NCI-H82 treated with DMSO at 0.1 percent for 48 hours (cell line): ENCODE data around the gene CDC123.
"Not testable (repeated sequence)": the region's sequence is repeated elsewhere in the genome, so short reads cannot be mapped to it uniquely, and the experiment has no call there.

Source experiments
- DNase-seq: peaks from one replicate; lab custom pipeline; 2025; ENCODE audit not compliant: unreplicated experiment; lab: John Stamatoyannopoulos, UW

CDC123 gene

DNA sequence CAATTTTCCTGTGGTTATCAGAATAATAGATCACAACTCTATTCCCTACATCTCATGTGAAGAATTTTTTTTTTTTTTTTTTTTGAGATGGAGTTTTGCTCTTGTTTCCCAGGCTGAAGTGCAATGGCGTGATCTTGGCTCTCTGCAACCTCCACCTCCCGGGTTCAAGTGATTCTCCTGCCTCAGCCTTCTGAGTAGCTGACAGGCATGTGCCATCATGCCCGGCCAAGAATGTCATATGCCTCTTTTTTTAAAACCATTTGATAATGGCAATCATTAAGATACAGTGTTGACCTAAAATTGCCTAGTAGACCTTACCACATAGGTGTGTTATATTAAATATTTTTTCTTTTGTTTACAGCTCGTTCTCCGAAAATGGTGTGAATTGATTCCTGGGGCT is 38.7 kb downstream of the CDC123 start:
- not testable (repeated sequence) for DNase-seq

DNA sequence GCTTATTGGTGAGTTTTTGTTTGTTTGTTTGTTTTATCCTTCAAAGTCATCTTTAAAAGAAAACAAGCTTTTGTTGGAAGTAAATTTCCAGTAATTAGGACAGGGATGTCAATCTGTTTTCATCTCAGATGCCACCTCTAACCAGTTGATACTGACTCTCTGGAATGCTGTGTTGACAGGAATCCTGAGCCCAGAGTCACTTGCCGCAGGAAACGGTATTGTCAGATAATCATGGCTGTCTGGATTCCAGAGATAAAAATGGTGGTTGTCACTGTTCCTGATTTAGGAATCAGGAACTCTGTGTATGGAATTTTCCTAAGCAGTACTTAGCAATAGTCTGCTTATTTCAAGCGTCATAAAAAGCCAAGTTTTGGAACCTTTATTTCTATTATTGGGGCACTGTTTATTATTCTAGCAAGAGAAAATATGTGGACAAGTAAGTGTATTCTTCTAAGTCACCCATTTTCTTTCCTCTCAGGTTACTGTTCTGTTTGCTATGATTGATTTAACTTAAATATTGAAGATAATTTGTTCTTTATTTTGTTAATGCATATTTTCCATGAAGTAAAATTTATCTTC is 39.2 kb downstream of the CDC123 start:
- no peak for DNase-seq

DNA sequence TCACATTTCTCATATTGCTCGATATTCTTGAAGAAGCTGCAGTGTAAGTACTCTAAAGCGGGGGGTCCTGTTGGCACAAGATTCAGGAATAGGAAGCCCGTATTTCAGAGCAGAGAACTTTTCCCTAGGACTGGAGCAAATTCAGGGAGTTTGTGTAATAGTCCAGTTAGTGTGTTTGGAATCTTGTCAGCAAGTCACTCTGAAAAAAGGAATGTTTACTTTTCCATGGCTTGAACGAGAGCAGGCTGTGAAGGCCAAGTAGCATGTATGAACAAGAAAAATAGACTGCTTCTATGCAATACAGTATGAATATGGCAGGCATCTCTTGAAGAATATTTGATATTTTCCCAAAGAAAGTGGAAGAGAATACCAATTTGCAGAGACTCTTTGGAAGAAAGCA is 39.8 kb downstream of the CDC123 start:
- no peak for DNase-seq

DNA sequence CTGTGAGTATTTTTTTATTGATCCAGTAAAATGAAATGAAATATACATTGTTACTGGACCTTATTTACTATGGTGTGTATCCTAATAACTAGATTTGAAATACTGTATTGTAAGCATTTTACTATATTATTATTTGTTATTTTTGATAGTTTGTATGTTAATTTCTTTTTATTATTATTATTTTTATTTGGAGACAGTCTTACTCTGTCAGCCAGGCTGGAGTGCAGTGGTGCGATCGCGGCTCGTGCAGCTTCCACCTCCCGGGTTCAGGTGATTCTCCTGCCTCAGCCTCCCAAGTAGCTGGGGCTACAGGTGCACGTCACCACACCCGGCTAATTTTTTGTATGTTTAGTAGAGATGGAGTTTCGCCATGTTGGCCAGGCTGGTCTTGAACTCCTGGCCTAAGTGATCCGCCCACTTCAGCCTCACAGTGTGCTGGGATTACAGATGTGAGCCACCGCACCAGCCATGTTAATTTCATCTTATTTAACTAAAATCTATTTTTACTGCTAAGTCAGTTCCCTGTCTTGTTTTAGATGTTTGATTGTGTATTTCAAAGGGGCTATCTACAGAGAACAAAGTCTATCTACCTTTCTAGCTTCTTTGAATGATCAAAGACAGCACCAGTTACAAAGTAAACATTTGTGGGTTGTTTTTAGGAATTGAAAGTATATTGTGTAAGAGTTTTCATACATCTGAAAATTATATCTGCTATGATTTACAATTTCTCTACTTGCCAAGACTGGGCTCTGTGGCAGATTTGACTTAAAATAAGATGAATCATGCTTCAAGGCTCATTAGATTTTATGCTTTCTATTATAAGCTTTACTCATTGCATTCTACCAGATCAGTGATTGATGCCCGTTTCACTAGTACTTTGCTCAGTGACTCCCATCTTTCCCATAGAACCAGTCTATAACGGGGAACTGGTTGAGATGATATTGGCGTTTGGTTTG is 41.6 kb downstream of the CDC123 start:
- no peak for DNase-seq

DNA sequence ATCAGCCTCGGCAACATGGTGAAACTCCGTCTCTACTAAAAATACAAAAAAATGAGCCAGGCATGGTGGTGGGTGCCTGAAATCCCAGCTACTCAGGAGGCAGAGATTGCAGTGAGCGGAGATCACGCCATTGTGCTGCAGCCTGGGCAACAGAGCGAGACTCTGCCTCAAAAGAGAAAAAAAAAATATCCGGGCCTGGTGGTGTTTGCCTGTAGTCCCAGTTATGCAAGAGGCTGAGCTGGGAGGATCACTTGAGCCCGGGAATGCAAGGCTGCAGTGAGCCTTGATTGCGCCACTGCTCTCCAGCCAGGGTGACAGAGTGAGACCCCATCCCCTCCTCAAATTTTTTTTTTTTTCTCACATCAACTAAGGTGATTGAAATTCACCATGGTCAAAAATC is 42.8 kb downstream of the CDC123 start:
- DNase-seq = no peak

DNA sequence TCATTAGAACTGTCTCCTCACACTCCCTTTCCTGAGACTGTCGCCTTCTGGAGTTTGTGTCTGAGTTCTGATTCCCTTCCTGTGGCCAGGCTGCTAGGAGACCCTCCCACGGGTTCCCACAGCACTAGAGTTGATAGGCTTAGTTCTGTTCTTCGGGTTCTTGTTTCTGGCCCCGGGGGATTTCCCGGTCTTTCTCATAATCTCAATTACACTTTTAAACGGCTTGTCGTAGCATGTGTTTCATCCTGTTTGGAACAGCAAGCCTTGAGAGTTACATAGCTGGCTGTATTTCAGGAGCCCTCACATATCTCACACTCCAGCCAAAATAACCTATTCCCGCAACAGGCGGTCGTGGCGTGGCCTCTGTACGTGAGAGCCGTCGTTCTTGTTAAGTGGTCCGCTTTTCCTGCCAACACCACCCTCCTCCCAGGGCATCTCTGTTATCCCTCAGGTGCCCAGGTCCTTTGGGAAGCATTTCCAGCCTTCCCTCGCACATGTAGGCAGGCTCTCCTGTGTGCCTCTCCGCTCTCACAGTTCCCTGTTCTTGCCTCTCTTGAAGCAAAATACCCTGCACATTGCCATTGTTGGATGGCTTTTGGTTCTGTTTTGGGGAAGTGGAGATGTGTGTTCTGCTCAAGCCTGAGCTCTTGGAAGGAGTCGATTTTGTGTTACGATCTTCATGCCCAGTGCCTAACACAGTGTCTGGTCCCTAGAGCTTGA is 46.0 kb downstream of the CDC123 start:
- peak; percentile 6 for DNase-seq

- no peak for DNase-seq
Observed at GRCh38 chr10:12243864-12244620, 48.1 kb downstream of the CDC123 start.

DNA sequence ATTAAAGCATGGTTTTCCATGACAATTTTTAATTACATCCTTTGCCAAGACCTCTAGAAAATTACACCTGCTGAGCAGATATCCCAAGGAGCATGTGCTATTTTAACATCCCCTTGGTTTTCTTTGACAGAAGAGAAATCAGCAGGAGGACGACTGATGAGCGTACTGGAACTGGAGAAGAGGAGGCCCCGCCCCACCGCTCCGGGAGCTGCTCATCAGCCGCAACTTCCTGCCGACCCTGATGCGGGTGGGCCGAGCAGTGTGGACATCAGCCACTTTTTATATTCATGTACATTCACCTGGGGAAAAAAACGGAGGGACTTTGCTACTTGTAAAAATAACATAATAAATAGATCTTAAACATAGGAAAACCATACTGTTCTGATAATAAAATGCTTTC is 54.2 kb downstream of the CDC123 start:
- DNase-seq = no peak

DNA sequence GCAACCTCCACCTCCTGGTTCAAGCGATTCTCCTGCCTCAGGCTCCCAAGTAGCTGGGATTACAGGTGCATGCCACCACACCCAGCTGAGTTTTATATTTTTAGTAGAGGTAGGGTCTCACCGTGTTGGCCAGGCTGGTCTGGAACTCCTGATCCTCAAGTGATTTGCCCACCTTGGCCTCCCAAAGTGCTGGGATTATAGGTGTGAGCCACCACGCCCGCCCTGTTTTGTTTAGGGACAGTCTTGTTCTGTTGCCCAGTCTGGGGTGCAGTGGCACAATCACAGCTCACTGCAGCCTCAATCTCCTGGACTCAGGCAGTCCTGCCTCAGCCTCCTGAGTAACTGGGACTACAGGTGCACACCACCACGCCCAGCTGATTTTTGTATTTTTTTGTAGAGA is 54.7 kb downstream of the CDC123 start:
- DNase-seq = not testable (repeated sequence)

- no peak for DNase-seq
Observed at GRCh38 chr10:12251581-12251980, 55.6 kb downstream of the CDC123 start.

GRCh38 chr10:12252882-12253546 is 57.0 kb downstream of the CDC123 start:
- DNase-seq = no peak

DNA sequence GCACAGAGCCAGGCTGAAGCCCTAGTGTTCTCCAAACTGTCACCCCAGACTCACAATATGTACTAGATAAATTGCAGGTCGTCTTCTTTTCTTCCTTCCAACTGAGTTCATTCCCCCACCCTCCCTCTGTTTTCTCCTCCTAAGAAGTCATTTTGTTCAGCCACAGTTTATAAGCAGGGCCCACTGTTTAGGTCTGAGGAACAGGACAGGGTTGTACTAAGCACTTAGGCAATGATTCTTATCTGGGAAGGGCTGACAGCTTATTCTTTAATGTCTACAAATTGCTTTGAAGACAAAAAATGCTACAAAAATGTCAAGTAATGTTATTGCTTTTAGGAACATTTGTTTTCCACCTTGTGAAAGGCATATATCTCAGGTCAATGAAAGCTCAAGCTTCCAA is 59.1 kb downstream of the CDC123 start:
- no peak for DNase-seq

DNA sequence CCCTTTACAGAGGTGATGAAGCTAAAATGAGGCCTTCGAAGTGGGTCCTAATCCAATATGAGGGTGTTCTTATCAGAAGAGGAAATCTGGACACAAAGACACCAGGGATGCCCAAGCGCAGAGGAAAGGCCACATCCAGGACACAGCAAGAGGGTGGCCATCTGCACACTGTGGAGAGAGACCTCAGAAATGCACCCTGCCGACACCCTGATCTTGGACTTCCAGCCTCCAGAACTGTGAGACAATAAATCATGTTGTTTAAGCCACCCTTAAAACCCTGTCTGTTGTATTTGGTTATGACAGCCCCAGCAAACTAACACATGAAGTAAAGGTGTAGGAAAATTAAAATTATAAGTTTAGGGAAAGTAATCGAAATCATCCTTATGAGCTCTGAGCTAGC is 64.0 kb downstream of the CDC123 start:
- no peak for DNase-seq

DNA sequence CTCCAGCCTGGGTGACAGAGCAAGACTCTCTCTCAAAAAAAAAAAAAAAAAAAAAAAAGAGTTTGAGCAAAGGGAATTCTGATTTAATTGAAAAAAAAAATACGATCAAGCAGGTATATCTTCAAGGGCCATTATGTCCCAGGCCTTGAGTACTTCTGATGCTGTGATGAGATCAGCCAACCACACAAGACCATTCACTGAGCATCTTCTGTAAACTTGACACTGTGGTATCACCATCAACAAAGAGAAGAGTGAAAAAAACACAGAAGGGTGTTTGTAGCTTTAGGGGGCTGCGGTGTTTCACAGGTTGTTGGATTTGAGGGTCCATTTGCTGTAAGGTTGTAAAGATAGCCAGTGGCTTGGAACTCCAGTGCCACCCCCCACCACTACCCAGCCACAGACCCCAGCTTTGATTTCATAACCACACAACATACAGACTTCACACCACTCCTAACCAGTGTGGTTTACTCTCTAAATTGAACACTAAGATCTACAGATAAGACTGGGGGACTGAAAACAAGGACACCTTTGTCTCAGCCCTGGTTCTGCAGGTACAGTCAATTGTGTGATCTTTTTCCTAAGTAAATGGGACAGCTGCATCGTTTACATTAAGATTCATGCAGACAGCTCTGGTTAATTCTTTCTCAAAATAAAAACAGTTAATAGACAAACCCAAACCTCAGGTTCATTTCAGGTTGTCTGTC is 66.4 kb downstream of the CDC123 start:
- DNase-seq = no peak

DNA sequence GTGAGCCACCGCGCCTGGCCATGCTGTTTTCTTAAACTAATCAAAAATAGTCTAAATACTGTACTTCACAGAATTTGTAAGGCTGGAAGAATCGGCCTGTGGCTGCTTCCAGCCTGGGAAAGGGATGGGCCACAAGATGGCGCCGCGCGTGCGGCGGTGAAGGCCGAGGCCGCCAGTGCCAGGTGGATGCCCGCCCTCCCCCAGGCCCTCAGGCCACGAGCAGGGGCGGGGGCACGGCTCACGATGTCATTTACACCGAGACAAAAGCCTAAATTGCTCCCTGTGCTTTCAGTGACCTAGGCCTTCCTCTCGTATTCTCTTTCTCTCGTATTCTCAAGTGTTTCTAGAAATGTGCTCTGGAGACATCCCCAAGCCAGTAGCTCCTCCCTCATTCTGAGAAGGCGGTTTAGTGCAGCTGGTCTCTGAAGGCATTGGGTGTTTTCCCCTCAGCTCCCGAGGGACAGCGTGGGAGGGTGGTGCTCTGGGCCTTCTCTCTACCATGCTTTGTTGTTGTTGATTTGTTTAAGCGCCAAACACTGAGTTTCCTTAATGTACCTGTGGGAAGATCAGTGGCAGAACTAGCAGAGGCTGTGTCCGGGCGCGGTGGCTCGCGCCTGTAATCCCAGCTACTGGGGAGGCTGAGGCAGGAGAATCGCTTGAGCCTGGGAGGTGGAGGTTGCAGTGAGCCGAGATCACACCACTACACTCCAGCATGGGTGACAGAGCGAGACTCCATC is 68.4 kb downstream of the CDC123 start:
- DNase-seq = peak; percentile 38

- no peak for DNase-seq
Observed at GRCh38 chr10:12269056-12269455, 73.1 kb downstream of the CDC123 start.

DNA sequence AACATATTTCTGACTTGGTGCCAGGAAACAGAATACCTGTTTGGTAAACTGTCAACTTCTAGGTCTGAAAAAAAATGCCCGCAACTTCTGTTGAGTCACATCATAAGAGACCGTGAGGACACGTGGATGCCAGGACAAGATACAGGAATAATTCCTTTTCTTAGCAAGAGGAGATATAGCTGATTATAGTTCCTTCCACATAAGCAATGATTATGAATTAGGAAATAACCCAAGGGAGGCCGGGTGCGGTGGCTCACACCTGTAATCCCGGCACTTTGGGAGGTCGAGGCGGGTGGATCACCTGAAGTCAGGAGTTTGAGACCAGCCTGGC is 75.2 kb downstream of the CDC123 start:
- DNase-seq = no peak

DNA sequence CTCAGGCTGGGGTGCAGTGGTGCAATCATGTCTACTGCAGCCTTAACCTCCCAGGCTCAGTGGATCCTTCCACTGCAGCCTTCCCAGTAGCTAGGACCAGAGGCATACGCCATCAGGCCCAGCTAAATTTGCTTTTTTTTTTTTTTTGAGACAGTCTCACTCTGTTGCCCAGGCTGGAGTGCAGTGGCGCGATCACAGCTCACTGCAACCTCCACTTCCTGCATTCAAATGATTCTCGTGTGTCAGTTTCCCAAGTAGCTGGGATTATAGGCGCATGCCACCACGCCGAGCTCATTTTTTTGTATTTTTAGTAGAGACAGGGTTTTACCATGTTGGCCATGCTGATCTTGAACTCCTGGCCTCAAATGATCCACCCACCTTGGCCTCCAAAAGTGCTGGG is 81.9 kb downstream of the CDC123 start:
- not testable (repeated sequence) for DNase-seq

DNA sequence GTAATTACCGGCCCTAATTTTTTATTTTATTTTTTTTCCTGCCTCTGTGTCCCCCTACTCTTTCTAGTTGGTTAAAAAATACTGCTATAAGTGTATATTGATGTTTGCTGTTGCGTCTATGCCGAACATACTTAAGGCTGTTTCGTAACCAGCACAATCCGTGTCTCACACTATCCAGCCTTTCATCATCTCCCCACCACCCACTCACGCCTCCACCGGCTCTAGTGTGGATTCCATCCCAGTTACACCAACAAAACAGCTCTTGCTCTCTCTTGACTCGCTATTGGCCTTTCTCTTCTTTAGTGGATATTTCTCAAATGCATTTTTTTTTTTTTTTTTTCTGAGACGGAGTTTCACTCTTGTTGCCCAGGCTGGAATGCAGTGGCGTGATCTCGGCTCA is 83.3 kb downstream of the CDC123 start:
- no peak for DNase-seq
